Psoas muscle (tissue), 8 donors: Measurements from ENCODE around the gene SMCR8. TPM values are rescaled to one million over a fixed set of nuclear protein-coding genes. Genes with fewer than 3 reads are reported as not detected.
"Not testable (repeated sequence)": the region's sequence is repeated elsewhere in the genome, so short reads cannot be mapped to it uniquely, and the experiment has no call there.

Experiments
- ATAC-seq, 4 donors: fragments of 200-7000 bp; cut with Tn5 transposase; one replicate each; pipeline ENCODE4 v1.9.1; 2020; ENCODE audit warnings: moderate library complexity in 3 of 4, mild to moderate bottlenecking in 2 of 4
- DNase-seq, 2 donors: peaks; one replicate each; pipeline ENCODE4 v3.0.0-alpha.2; 2020
- H3K27ac ChIP-seq: fragments of 200-600 bp; one replicate; pipeline ENCODE4 v1.8.0; 2022
- H3K27me3 ChIP-seq, 3 donors: fragments of 200-600 bp in 1 of 3; one replicate each; pipeline versions ENCODE4 v1.6.1 to v1.8.0; 2013 to 2022; ENCODE audit warnings: low read length in 2 of 3, mild to moderate bottlenecking in 2 of 3, moderate library complexity in 1 of 3; ENCODE audit not compliant: insufficient read depth in 3 of 3
- H3K36me3 ChIP-seq, 2 donors: fragments of 200-600 bp in 1 of 2; one replicate each; pipeline versions ENCODE4 v1.6.1 to v1.8.0; 2013 to 2022; ENCODE audit warnings: low read depth in 1 of 2, mild to moderate bottlenecking in 1 of 2, moderate library complexity in 1 of 2; ENCODE audit not compliant: insufficient read depth in 1 of 2
- H3K4me1 ChIP-seq: fragments of 200-600 bp; one replicate; pipeline ENCODE4 v1.8.0; 2022
- H3K4me3 ChIP-seq: fragments of 200-600 bp; one replicate; pipeline ENCODE4 v1.8.0; 2022; ENCODE audit warnings: mild to moderate bottlenecking
- H3K9me3 ChIP-seq: fragments of 200-600 bp; one replicate; pipeline ENCODE4 v1.8.0; 2022
- CTCF ChIP-seq: fragments of 200-600 bp; IDR thresholded peaks from one replicate; pipeline ENCODE4 v1.8.0; 2022; ENCODE audit warnings: antibody characterized with exemption
- whole genome bisulfite sequencing, 3 donors: extraction: QIAGEN DNeasy Blood & Tissue Kit; methylation state at CpG; one replicate each; pipeline versions ENCODE4 v1.1.6 to v1.1.7; 2013; 5-methylcytosine and 5-hydroxymethylcytosine counted together
- intact Hi-C, 2 donors: fragments of 100-400 bp; cut with DNase I; formaldehyde crosslinking; loops; one replicate each; pipeline versions ENCODE4 v1.11.0 to v1.14.2; 2022
- polyA plus RNA-seq, 3 donors: library from polyadenylated mRNA; stranded (reverse); fragments of 200-250 nt; gene quantifications; one replicate each; pipeline ENCODE4 v1.2.3, GENCODE V29; 2013
- total RNA-seq, 4 donors: library from RNA; stranded (reverse); fragmentation: NEBNext Ultra II Directional in 2 of 4; extraction: Animal tissue kit (Norgen Biotek cat#: 25700) in 2 of 4; gene quantifications; one replicate each; pipeline versions ENCODE4 v1.2.1 to v1.2.4, GENCODE V29; 2021 to 2023
- donor health status: healthy with polysubstance abuse.
- donor health status: DM: no; HTN: no; CAD: no; lungs with moderate emphysema.
- donor health status: Bipolar disorder and iron deficiency.
- donor health status: healthy.
- donor health status: DM: yes; HTN: yes; CAD: no.
- donor health status: DM: no; HTN: no; CAD: no.
- donor health status: DM: no; HTN: no; CAD: no.
- donor health status: DM: yes; HTN: yes; CAD: no.

Gene SMCR8
- total and polyA plus RNA-seq, 7 donors, result 3.9 to 23.4 (median 10.7) TPM

GRCh38 chr17:18327556-18327955 lies 12.5 kb downstream of the SMCR8 start:
- TF ChIP-seq CTCF, result no peak

GRCh38 chr17:18328643-18329204 lies 13.6 kb downstream of the SMCR8 start:
- Histone ChIP-seq H3K36me3 (peaks cover 6 to 97% of the 10 kb centered on the region in 2 donors), H3K4me1 (no peaks in the 10 kb centered on the region), H3K27me3 (no peaks in the 10 kb centered on the region), H3K9me3 (no peaks in the 10 kb centered on the region), H3K27ac (no peak overlapping the region), H3K4me3 (no peak overlapping the region)
- 83 to 93% (median 93%) methylated on average over 9 of the region's 9 CpGs for WGBS, 3 donors
- ATAC-seq (no peak), DNase-seq (no peak)
- no peak for TF ChIP-seq CTCF
- intact Hi-C loops, result no loop called here

More at GRCh38 chr17:18327556-18327955, 12.5 kb downstream of the SMCR8 start:
- no peaks in the 10 kb centered on the region for H3K9me3 ChIP-seq
- intact Hi-C loops, result no loop called here
- no peaks in the 10 kb centered on the region for H3K4me1 ChIP-seq
- no peak for DNase-seq
- WGBS, 3 donors, result 89 to 94% (median 90%) methylated on average over 10 of the region's 10 CpGs
- no peak for ATAC-seq
- H3K27me3 ChIP-seq, result no peaks in the 10 kb centered on the region
- no peak overlapping the region for H3K4me3 ChIP-seq
- H3K36me3 ChIP-seq, result peaks cover 4 to 98% of the 10 kb centered on the region in 2 donors
- no peak overlapping the region for H3K27ac ChIP-seq

- Histone ChIP-seq H3K36me3 (peaks cover 6 to 97% of the 10 kb centered on the region in 2 donors), H3K4me3 (no peak overlapping the region), H3K27me3 (no peaks in the 10 kb centered on the region), H3K27ac (no peak overlapping the region), H3K9me3 (no peaks in the 10 kb centered on the region), H3K4me1 (no peaks in the 10 kb centered on the region)
- intact Hi-C loops, result no loop called here
- ATAC-seq, result no peak
- DNase-seq, result no peak
- WGBS, 3 donors, result 88 to 91% (median 88%) methylated on average over 9 of the region's 9 CpGs
- TF ChIP-seq CTCF, result no peak
Measured at GRCh38 chr17:18331879-18332278, 16.8 kb downstream of the SMCR8 start.

GRCh38 chr17:18332909-18333489 lies 17.9 kb downstream of the SMCR8 start:
- ATAC-seq, result no peak
- Histone ChIP-seq H3K27me3 (no peaks in the 10 kb centered on the region), H3K4me3 (no peak overlapping the region), H3K36me3 (peaks cover 2 to 91% of the 10 kb centered on the region in 2 donors), H3K9me3 (no peaks in the 10 kb centered on the region), H3K4me1 (no peaks in the 10 kb centered on the region), H3K27ac (no peak overlapping the region)
- no peak for TF ChIP-seq CTCF
- DNase-seq, result no peak
- 72 to 97% (median 91%) methylated on average over 4 of the region's 4 CpGs for WGBS, 3 donors
- intact Hi-C loops, result no loop called here

GRCh38 chr17:18338158-18338557 lies 23.1 kb downstream of the SMCR8 start:
- 92 to 96% (median 95%) methylated on average over 19 to 25 of the region's 25 CpGs for WGBS, 3 donors
- intact Hi-C loops, result not testable (repeated sequence)

More at GRCh38 chr17:18338158-18338557, 23.1 kb downstream of the SMCR8 start:
- not testable (repeated sequence) for H3K27ac ChIP-seq, H3K27me3 ChIP-seq, H3K4me1 ChIP-seq, H3K4me3 ChIP-seq, H3K9me3 ChIP-seq, DNase-seq, ATAC-seq
- peaks cover 3 to 83% of the 10 kb centered on the region in 2 donors for H3K36me3 ChIP-seq
